ENCODE data around the gene MX2. TPM values are rescaled to one million over a fixed set of nuclear protein-coding genes. Genes with fewer than 3 reads are reported as not detected.

The MX2 gene
- total and polyA plus RNA-seq, 12 donors: 0.44 to 31.3 (median 4.8) TPM

DNA sequence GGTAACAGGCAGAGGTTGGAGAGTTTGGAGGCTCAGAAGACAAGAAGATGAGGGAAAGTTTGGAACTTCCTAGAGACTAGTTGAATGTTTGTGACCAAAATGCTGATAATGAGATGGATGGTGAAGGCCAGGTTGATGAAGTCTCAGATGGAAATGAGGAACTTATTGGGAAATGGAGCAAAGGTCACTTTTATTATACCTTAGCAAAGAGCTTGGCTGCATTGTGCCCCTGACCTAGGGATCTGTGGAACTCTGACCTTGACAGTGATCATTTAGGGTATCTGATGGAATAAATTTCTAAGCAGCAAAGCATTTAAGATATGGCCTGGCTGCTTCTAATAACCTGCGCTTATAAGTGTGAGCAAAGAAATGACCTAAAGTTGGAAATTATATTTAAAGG lies 28.1 kb upstream of the MX2 start:
- no peak overlapping the region for H3K4me3 ChIP-seq
- peaks cover 0 to 4% (median 0%) of the 10 kb centered on the region in 3 donors for H3K9me3 ChIP-seq (replicated peaks in 1 of 3)
- no peak overlapping the region for H3K27ac ChIP-seq
- 86 to 100% (median 98%) methylated on average over 1 of the region's 1 CpG for WGBS, 4 donors
- TF ChIP-seq POLR2A (IDR thresholded peaks at IDR 0.05) (no peak), CTCF (IDR thresholded peaks at IDR 0.05) (no peak)
- no peaks in the 10 kb centered on the region for H3K27me3 ChIP-seq
- DNase-seq: no peak
- no peaks in the 10 kb centered on the region for H3K36me3 ChIP-seq (replicated peaks in 1 of 2)
- intact Hi-C loops (cut with DNase I): no loop called here
- no peaks in the 10 kb centered on the region for H3K4me1 ChIP-seq (replicated peaks in 1 of 2)

- TF ChIP-seq CTCF (IDR thresholded peaks at IDR 0.05) (no peak), POLR2A (IDR thresholded peaks at IDR 0.05) (no peak)
- WGBS, 4 donors: 90 to 96% (median 94%) methylated on average over 3 of the region's 3 CpGs
Measured at GRCh38 chr21:41337515-41337914, 24.3 kb upstream of the MX2 start.

DNA sequence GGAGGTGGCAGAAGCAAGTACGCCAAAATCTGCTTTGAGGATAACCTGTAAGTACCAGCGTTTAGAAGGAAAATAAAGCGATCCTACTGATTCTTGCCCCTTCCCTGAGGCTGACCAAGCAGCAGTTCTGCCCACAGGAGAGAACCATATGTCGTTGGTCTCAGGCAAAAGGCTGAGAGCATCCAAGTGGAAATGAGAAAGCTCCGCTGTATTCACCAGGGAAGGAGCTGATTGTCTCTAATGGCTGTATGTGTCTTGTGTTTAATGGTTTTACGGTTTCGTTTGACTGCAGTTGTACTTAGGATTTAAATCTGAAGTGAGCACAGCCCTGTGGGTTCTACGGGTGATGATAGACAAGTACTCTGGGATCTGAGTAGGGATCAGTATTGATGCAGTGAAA lies 23.4 kb upstream of the MX2 start:
- peaks cover 0 to 4% (median 0%) of the 10 kb centered on the region in 3 donors for H3K9me3 ChIP-seq (replicated peaks in 1 of 3)
- intact Hi-C loops (cut with DNase I): no loop called here
- TF ChIP-seq POLR2A (IDR thresholded peaks at IDR 0.05) (no peak), CTCF (IDR thresholded peaks at IDR 0.05) (no peak)
- H3K27me3 ChIP-seq: peaks cover 5% of the 10 kb centered on the region
- 77 to 82% (median 80%) methylated on average over 8 of the region's 8 CpGs for WGBS, 4 donors
- H3K4me3 ChIP-seq: no peak overlapping the region
- H3K27ac ChIP-seq: no peak overlapping the region
- H3K36me3 ChIP-seq (replicated peaks in 1 of 2): no peaks in the 10 kb centered on the region
- no peaks in the 10 kb centered on the region for H3K4me1 ChIP-seq (replicated peaks in 1 of 2)
- no peak for DNase-seq

More at GRCh38 chr21:41337515-41337914, 24.3 kb upstream of the MX2 start:
- intact Hi-C loops (cut with DNase I): no loop called here
- Histone ChIP-seq H3K27ac (no peak overlapping the region), H3K4me1 (replicated peaks in 1 of 2) (no peaks in the 10 kb centered on the region), H3K27me3 (peaks cover 5% of the 10 kb centered on the region), H3K9me3 (replicated peaks in 1 of 3) (peaks cover 0 to 4% (median 0%) of the 10 kb centered on the region in 3 donors), H3K4me3 (no peak overlapping the region), H3K36me3 (replicated peaks in 1 of 2) (no peaks in the 10 kb centered on the region)
- DNase-seq: no peak

DNA sequence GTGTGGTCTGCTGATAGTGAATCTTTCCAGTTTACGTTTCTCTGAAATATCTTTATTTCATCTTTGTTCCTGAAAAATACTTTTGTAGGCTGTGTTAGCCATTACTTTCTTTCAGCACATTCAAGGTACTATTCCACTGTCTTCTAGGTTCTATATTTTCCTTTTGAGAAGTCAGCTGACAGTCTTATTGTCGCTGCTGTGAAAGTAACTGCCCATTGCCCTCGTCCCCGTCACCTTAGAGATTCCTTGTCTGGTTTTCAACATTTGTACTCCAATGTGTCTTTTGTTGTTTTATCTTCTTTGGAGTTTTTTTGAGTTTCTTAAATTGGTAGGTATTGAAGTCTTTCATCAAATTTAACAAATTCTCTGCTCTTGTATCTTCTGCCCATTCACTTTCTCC lies 19.8 kb upstream of the MX2 start:
- H3K36me3 ChIP-seq (replicated peaks in 1 of 2): no peaks in the 10 kb centered on the region
- no peak for DNase-seq
- no peaks in the 10 kb centered on the region for H3K4me1 ChIP-seq (replicated peaks in 1 of 2)
- no peaks in the 10 kb centered on the region for H3K9me3 ChIP-seq (replicated peaks in 1 of 3)
- no peak overlapping the region for H3K4me3 ChIP-seq
- intact Hi-C loops (cut with DNase I): no loop called here
- WGBS, 4 donors: 80 to 92% (median 89%) methylated on average over 4 of the region's 4 CpGs
- peaks cover 5% of the 10 kb centered on the region for H3K27me3 ChIP-seq
- TF ChIP-seq POLR2A (IDR thresholded peaks at IDR 0.05): no peak
- TF ChIP-seq CTCF (IDR thresholded peaks at IDR 0.05): no peak
- no peak overlapping the region for H3K27ac ChIP-seq

Measured in adrenal gland (tissue), 12 donors.